ENCODE data around the gene C1QTNF9B.
"Not testable (repeated sequence)": the region's sequence is repeated elsewhere in the genome, so short reads cannot be mapped to it uniquely, and the experiment has no call there.

C1QTNF9B gene

DNA sequence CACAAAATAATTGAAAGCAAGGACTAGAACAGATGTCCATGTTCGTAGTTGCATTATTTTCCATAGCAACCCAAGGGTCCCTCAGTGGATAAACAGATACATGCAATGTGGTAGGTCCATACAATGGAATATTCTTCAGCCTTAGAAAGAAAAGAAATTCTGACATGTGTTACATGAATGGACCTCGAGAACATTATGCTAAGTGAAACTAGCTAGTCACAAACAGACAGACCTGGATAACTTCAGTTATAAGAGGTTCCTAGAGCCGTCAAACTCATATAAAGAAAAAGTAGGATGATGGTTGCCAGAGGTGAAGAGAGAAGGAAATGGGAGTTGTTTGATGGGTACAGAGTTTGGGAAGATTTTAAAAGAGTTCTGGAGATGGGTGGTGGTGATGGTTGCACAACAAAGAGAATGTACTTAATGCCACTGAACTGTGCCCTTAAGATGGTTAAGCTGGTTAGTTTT is at the start of gene C1QTNF9B:
Gene C1QTNF9B (minus strand): TSS at position 51 of the 468 bp plus-strand sequence.
- not testable (repeated sequence) for H3K27ac Mint-ChIP-seq, ATAC-seq, H3K36me3 Mint-ChIP-seq, H3K4me3 Mint-ChIP-seq, H3K4me1 Mint-ChIP-seq, H3K9me3 Mint-ChIP-seq
- peaks cover 10% of the 10 kb centered on the region for H3K27me3 Mint-ChIP-seq

DNA sequence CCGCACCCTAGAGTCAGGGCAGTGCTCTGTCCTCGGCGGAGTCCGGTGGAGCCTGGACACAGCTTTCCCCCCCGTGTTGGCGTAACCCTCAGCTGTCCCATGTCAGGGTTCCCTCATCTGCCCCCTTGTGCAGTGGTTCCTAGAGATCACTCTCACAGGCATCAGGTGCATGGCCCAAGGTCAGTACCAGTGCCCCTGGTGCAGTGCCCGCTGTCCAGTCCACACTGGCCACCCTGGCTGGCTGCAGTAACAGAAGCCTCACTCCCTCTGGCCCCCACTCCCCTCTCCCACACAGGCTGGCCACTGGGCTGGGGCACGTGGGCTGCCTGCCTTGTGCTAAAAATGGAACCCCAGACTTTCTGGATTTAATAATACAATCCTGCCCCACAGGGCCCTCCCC is 49.6 kb upstream of the C1QTNF9B start:
- H3K36me3 Mint-ChIP-seq, result no peaks in the 10 kb centered on the region
- no peak overlapping the region for H3K4me3 Mint-ChIP-seq
- peaks cover 43% of the 10 kb centered on the region for H3K27me3 Mint-ChIP-seq
- no peaks in the 10 kb centered on the region for H3K9me3 Mint-ChIP-seq
- no peak for ATAC-seq
- no peak overlapping the region for H3K27ac Mint-ChIP-seq
- H3K4me1 Mint-ChIP-seq, result no peaks in the 10 kb centered on the region

- ATAC-seq, result no peak
- Mint-ChIP-seq H3K27ac (no peak overlapping the region), H3K4me3 (no peak overlapping the region), H3K27me3 (peaks cover 39% of the 10 kb centered on the region), H3K9me3 (no peaks in the 10 kb centered on the region), H3K36me3 (no peaks in the 10 kb centered on the region), H3K4me1 (no peaks in the 10 kb centered on the region)
These were observed 48.8 kb upstream of the C1QTNF9B start for GRCh38 chr13:23946067-23946466.

DNA sequence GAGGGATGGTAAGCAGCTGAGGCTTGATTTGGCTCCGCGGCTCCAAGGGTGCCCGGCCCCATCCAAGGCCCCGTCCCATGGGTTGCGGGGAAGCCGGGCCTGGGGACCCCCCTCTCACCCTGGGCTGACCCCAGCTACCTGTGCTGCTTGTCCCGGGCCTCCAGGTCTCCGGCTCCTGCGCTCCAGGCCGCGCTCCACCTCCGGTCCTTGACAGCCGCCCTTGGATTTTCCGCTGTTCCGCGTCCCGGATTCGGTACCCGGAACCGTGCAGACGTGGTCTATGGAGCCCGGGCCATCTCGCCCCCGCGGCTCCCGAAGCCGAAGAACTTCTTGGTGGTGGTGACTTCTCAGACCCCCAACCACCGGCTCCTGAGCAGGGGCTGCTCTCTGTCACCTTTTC is 48.3 kb upstream of the C1QTNF9B start:
- Mint-ChIP-seq H3K4me3 (no peak overlapping the region), H3K27ac (no peak overlapping the region), H3K9me3 (no peaks in the 10 kb centered on the region), H3K4me1 (no peaks in the 10 kb centered on the region), H3K36me3 (no peaks in the 10 kb centered on the region), H3K27me3 (peaks cover 36% of the 10 kb centered on the region)
- ATAC-seq, result no peak

DNA sequence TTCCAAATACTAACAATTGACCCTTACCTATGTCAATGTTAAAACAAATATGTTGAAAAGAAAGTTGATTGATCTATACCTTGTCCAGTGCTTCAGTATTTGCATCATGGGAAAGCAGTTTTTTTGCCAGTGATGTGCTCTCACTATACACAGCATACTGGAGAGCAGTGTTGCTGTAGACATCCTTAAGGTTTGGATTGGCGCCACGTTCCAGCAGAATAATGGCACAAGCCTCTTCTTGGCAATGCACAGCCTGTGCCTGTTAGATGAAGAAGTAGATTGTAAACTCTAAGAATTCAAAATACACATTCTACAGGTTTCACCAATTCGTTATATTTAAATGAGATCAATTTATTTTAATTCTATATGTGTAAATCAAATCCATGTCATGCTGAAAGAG is 43.9 kb upstream of the C1QTNF9B start:
- no peak for ATAC-seq
- H3K9me3 Mint-ChIP-seq, result peaks cover 17% of the 10 kb centered on the region
- no peaks in the 10 kb centered on the region for H3K4me1 Mint-ChIP-seq
- no peaks in the 10 kb centered on the region for H3K36me3 Mint-ChIP-seq
- H3K27ac Mint-ChIP-seq, result no peak overlapping the region
- no peak overlapping the region for H3K4me3 Mint-ChIP-seq
- peaks cover 38% of the 10 kb centered on the region for H3K27me3 Mint-ChIP-seq

GRCh38 chr13:23939666-23940065 is 42.4 kb upstream of the C1QTNF9B start:
- ATAC-seq, H3K4me1 Mint-ChIP-seq, H3K36me3 Mint-ChIP-seq, H3K4me3 Mint-ChIP-seq, H3K27ac Mint-ChIP-seq: not testable (repeated sequence)
- Mint-ChIP-seq H3K9me3 (peaks cover 17% of the 10 kb centered on the region), H3K27me3 (peaks cover 36% of the 10 kb centered on the region)

- no peak overlapping the region for H3K27ac Mint-ChIP-seq
- H3K4me3 Mint-ChIP-seq, result no peak overlapping the region
- H3K27me3 Mint-ChIP-seq, result peaks cover 33% of the 10 kb centered on the region
- peaks cover 14% of the 10 kb centered on the region for H3K9me3 Mint-ChIP-seq
- H3K36me3 Mint-ChIP-seq, result no peaks in the 10 kb centered on the region
- no peaks in the 10 kb centered on the region for H3K4me1 Mint-ChIP-seq
- ATAC-seq, result no peak
These were observed 37.2 kb upstream of the C1QTNF9B start for GRCh38 chr13:23934520-23934919.

DNA sequence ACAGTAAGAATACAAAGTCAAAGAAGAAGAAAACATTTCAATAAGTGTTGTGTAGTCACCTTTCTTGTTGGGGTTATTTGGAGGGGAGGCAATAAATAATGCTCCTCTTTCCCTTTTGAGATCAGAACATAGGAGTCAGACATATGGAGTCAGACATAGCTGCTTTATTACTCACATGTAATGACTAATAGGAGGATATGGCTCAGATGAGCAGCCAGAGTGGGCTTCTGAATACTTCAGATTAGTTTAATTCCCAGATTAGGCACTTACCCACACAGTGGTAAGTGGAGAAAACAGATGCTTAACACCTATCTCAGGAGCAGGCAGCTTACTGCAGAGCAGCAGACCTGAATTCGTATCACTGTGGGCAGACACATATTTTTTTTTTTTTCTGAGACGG is 31.7 kb upstream of the C1QTNF9B start:
- Mint-ChIP-seq H3K9me3 (no peaks in the 10 kb centered on the region), H3K4me3 (no peak overlapping the region), H3K36me3 (no peaks in the 10 kb centered on the region), H3K27ac (no peak overlapping the region), H3K27me3 (peaks cover 9% of the 10 kb centered on the region), H3K4me1 (no peaks in the 10 kb centered on the region)
- ATAC-seq, result no peak

DNA sequence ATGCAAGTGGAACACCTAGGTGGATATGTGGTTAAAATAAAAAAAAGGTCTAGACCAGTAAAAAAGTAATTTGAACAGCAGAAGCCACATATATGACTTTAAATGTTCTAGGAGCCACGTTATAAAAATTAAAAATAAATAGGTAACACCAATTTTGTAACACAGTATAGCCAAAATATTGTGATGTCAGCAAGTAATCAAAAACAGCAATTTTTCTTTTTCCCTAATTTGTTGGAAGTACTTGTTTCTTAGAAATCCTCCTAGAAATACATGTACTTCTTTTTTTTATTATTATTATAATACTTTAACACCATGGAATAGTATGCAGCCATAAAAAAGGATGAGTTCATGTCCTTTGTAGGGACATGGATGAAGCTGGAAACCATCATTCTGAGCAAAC is 25.7 kb upstream of the C1QTNF9B start:
- no peak for ATAC-seq
- peaks cover 25% of the 10 kb centered on the region for H3K27me3 Mint-ChIP-seq
- H3K9me3 Mint-ChIP-seq, result peaks cover 5% of the 10 kb centered on the region
- H3K4me3 Mint-ChIP-seq, result no peak overlapping the region
- no peaks in the 10 kb centered on the region for H3K4me1 Mint-ChIP-seq
- no peaks in the 10 kb centered on the region for H3K36me3 Mint-ChIP-seq
- H3K27ac Mint-ChIP-seq, result no peak overlapping the region

DNA sequence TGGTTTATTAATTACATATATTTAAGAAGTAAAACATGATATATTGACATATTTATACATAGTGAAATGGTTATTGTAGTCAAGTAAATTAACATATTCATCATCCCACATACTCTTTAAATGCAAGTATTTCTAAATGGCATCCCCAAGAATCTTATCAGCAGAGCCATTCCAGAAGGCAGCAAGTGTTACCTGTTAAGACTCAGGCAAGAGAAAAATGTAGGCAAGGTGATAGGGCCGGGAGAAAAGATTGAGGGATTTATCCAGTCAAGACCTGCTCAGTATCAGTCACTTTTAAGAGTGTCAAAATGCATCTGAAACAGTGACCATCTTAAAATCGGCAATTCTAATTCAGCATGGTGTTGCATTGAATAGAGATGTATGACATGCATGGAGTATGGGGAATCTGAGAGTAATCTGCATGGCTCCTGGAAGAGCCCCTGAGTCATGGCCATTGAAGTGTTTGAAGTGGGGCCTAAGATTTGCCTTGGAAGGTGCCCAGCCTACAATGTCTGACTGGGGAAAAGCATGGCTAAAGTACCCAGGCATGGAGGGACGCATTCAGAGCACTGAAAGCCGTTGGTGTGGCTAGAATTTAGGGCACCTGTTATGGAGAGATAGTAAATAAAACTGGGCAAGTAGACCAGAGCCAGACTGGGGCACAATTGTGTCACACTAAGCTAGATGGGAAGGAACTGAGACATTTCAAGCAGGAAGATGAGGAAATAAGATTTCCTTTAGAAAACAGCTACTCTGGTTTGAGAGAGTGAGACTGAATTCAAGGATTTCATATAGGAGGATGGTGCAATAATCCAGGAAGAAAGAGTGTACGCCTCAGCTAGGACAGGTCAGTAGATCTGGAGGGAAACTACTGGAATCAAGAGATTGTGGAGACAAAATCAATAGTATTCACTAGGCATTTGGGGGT is 25.0 kb upstream of the C1QTNF9B start:
- Mint-ChIP-seq H3K27me3 (peaks cover 31% of the 10 kb centered on the region), H3K36me3 (no peaks in the 10 kb centered on the region), H3K4me1 (no peaks in the 10 kb centered on the region), H3K9me3 (peaks cover 5% of the 10 kb centered on the region), H3K27ac (no peak overlapping the region), H3K4me3 (no peak overlapping the region)
- no peak for ATAC-seq

DNA sequence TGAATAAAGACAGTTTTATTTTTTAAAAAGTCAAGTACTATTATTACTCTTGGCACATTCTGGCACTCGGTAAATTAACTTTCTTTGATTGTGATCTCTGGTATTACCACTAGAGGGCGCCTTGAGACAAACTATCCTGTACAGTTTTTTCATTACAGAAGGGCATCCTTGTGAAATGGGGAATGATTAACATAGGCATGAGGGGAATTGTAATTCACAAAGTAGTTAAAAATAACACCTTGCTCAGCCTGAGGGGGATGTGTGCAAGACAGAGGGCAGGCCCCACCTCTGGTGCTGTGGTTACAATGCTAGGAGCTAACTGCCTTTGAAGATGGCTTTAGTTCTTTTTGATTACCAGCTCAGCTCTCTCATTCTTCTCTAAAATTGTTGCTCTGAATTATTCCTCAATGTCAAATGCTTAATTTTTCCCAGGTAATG is 24.2 kb upstream of the C1QTNF9B start:
- no peak overlapping the region for H3K27ac Mint-ChIP-seq
- H3K9me3 Mint-ChIP-seq, result peaks cover 5% of the 10 kb centered on the region
- no peak overlapping the region for H3K4me3 Mint-ChIP-seq
- no peaks in the 10 kb centered on the region for H3K4me1 Mint-ChIP-seq
- ATAC-seq, result no peak
- peaks cover 39% of the 10 kb centered on the region for H3K27me3 Mint-ChIP-seq
- H3K36me3 Mint-ChIP-seq, result no peaks in the 10 kb centered on the region

DNA sequence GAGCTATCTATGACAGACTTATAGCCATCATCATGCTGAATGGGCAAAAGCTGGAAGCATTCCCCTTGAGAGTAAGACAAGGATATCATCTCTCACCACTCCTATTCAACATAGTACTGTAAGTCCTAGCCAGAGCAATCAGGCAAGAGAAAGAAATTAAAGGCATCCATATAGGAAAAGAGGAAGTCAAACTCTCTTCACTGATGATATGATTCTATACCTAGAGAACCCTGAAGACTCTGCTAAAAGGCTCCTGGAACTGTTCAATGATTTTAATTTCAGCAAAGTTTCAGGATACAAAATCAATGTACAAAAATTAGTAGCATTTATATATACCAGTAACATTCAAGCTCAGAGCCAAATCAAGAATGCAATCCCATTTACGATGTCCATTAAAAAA is 21.7 kb upstream of the C1QTNF9B start:
- no peaks in the 10 kb centered on the region for H3K36me3 Mint-ChIP-seq
- peaks cover 5% of the 10 kb centered on the region for H3K9me3 Mint-ChIP-seq
- H3K27me3 Mint-ChIP-seq, result peaks cover 51% of the 10 kb centered on the region
- ATAC-seq, result no peak
- H3K27ac Mint-ChIP-seq, result no peak overlapping the region
- no peak overlapping the region for H3K4me3 Mint-ChIP-seq
- no peaks in the 10 kb centered on the region for H3K4me1 Mint-ChIP-seq

- Mint-ChIP-seq H3K9me3 (peaks cover 5% of the 10 kb centered on the region), H3K4me3 (no peak overlapping the region), H3K27ac (no peak overlapping the region), H3K36me3 (no peaks in the 10 kb centered on the region), H3K4me1 (no peaks in the 10 kb centered on the region), H3K27me3 (peaks cover 51% of the 10 kb centered on the region)
- ATAC-seq, result no peak
These were observed 20.9 kb upstream of the C1QTNF9B start for GRCh38 chr13:23918208-23918607.

DNA sequence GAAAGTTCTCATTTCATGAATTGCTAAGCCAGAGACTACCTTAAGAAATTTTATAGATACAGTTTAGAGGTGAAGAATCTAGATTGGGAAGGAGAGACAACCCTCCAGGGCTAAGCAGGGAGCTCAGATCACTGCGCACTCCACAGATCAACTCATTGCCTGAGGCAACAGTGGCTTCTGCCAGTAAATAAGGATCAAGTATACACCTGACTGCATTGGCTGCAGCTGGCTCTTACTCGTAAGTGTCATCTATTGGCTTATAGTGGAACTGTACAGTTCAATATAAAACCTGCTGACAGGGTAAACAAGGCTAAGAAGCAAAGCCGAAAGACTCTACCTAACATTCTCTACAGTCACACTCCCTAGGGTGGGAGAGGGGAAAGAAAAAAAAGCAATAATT is 18.0 kb upstream of the C1QTNF9B start:
- Mint-ChIP-seq H3K4me3 (no peak overlapping the region), H3K27me3 (peaks cover 50% of the 10 kb centered on the region), H3K27ac (no peak overlapping the region), H3K9me3 (no peaks in the 10 kb centered on the region), H3K36me3 (no peaks in the 10 kb centered on the region), H3K4me1 (peaks cover 7% of the 10 kb centered on the region)
- no peak for ATAC-seq

DNA sequence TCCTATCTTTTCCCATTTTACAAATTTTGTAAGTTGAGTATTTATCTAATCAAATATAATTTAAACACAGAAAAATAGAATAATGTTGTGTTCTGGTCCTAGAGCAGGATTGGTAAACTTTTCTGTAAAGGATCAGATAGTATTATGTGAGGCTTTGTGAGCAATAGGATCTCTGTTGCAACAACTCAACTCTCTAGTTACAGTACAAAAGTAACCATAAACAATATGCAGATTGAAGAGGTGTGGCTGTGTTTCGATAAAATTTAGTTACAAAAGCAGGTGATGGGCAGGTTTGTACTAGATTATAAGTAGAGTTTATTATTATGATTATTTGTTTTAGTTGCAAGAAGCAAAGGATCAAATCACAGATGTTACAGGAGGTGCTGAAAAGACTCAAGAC is 15.2 kb upstream of the C1QTNF9B start:
- Mint-ChIP-seq H3K36me3 (no peaks in the 10 kb centered on the region), H3K9me3 (no peaks in the 10 kb centered on the region), H3K4me3 (no peak overlapping the region), H3K4me1 (peaks cover 7% of the 10 kb centered on the region), H3K27me3 (peaks cover 33% of the 10 kb centered on the region), H3K27ac (no peak overlapping the region)
- ATAC-seq, result no peak

GRCh38 chr13:23909606-23910005 is 12.3 kb upstream of the C1QTNF9B start:
- H3K4me3 Mint-ChIP-seq, result no peak overlapping the region
- peaks cover 15% of the 10 kb centered on the region for H3K27me3 Mint-ChIP-seq
- H3K4me1 Mint-ChIP-seq, result peaks cover 7% of the 10 kb centered on the region
- H3K27ac Mint-ChIP-seq, result no peak overlapping the region
- H3K36me3 Mint-ChIP-seq, result no peaks in the 10 kb centered on the region
- H3K9me3 Mint-ChIP-seq, result no peaks in the 10 kb centered on the region
- no peak for ATAC-seq

All from stimulated activated memory B cell treated with anti-CD40 and anti-IgM and Interleukin-4, amounts not matched to agents 10 μg/mL and 1 μg/mL and 100 μg/mL, for 72 hours (primary cell).